K562 (cell line): ENCODE data around the gene CNOT11. TPM values are rescaled to one million over a fixed set of nuclear protein-coding genes. Genes with fewer than 3 reads are reported as not detected.

Source experiments
- ATAC-seq: fragments of 200-7000 bp; cut with Tn5 transposase; 3 replicates; pipeline ENCODE4 v1.9.1; 2020; ENCODE audit warnings: moderate library complexity
- BruUV-seq: library from RNA; stranded (reverse); fragments of 400-500 nt; replicated peaks from 2 replicates; lab custom pipeline; 2021; lab: Mats Ljungman, UMichigan
- CTCF ChIA-PET: fragments of 300-600 bp; formaldehyde crosslinking; extraction: SDS; loops from one replicate; lab custom pipeline; 2021; ENCODE audit warnings: low intra/inter-chr PET ratio; lab: Yijun Ruan, JAX
- POLR2A ChIA-PET: fragments of 300-600, 350-650 bp; sonication (Branson Sonifier 250); formaldehyde crosslinking; extraction: SDS; loops from one replicate; lab custom pipeline; 2021; ENCODE audit warnings: antibody characterized with exemption, inconsistent platforms; lab: Yijun Ruan, JAX
- DNase-seq, 4 experiments: peaks; one replicate each; pipeline versions ENCODE4 v3.0.0 to v3.0.0-alpha.2; 2011 to 2018; ENCODE audit warnings: low spot score in 3 of 4, mixed read lengths in 3 of 4; ENCODE audit errors: extremely low read depth in 1 of 4
- FAIRE-seq: peaks from 2 replicates; lab custom pipeline; 2011; peaks lifted over from hg19 to GRCh38; lab: Jason Lieb, UNC
- H2AFZ ChIP-seq: 2 replicates; pipeline ENCODE4 v1.6.0; 2011; ENCODE audit warnings: low read depth, low read length, control low read depth, inconsistent platforms
- H3K27ac ChIP-seq: fragments of 200-600 bp; 3 replicates; pipeline ENCODE4 v1.8.0; 2011; ENCODE audit warnings: low read depth, mild to moderate bottlenecking, control low read depth, inconsistent platforms, low read length, moderate library complexity, mixed read lengths; ENCODE audit errors: extremely low read depth
- H3K27me3 ChIP-seq, 2 experiments: fragments of 300-600 bp in 1 of 2; 2 replicates in 1 of 2; 3 replicates in 1 of 2; pipeline versions ENCODE4 v1.6.0 to v1.8.0; 2011; ENCODE audit warnings: inconsistent platforms in 2 of 2, low read length in 2 of 2, mild to moderate bottlenecking in 1 of 2, mixed read lengths in 1 of 2, moderate library complexity in 1 of 2; ENCODE audit not compliant: control insufficient read depth in 2 of 2, insufficient read depth in 2 of 2
- H3K36me3 ChIP-seq: fragments of 300-600 bp; 3 replicates; pipeline ENCODE4 v1.8.0; 2011; ENCODE audit warnings: mild to moderate bottlenecking, low read length, inconsistent platforms; ENCODE audit not compliant: control insufficient read depth, insufficient read depth
- H3K4me1 ChIP-seq, 2 experiments: fragments of 200-600 bp in 1 of 2; replicated peaks in 1 of 2; 2 replicates in 1 of 2; 3 replicates in 1 of 2; pipeline versions ENCODE4 v1.5.1 to v1.8.0; 2011; ENCODE audit warnings: inconsistent platforms in 2 of 2, low read length in 2 of 2, mild to moderate bottlenecking in 1 of 2, mixed read lengths in 1 of 2, moderate library complexity in 1 of 2; ENCODE audit not compliant: control insufficient read depth in 2 of 2, insufficient read depth in 2 of 2
- H3K4me2 ChIP-seq: 2 replicates; pipeline ENCODE4 v1.6.1; 2011; ENCODE audit warnings: low read length, control low read depth, inconsistent platforms, mixed read lengths; ENCODE audit not compliant: insufficient read depth
- H3K4me3 ChIP-seq: fragments of 200-600 bp; sonication (generic), shearing (Covaris generic); 2 replicates; pipeline ENCODE4 v1.5.1; 2016; ENCODE audit warnings: control low read depth, inconsistent platforms
- H3K79me2 ChIP-seq: fragments of 200-600 bp; 3 replicates; pipeline ENCODE4 v1.8.0; 2011; ENCODE audit warnings: low read length, inconsistent platforms; ENCODE audit not compliant: control insufficient read depth, insufficient read depth
- H3K9ac ChIP-seq, 2 experiments: 2 replicates each; pipeline versions ENCODE4 v1.6.0 to v1.6.1; 2011; ENCODE audit warnings: low read depth in 2 of 2, low read length in 2 of 2, control low read depth in 1 of 2, inconsistent platforms in 1 of 2, mild to moderate bottlenecking in 1 of 2, mixed read lengths in 1 of 2; ENCODE audit not compliant: insufficient read depth in 1 of 2
- H3K9me1 ChIP-seq: one replicate; pipeline ENCODE4 v1.6.0; 2011; ENCODE audit warnings: inconsistent platforms, mild to moderate bottlenecking, low read length, moderate library complexity; ENCODE audit not compliant: control insufficient read depth, insufficient read depth
- H3K9me3 ChIP-seq: replicated peaks from 2 replicates; pipeline ENCODE4 v1.5.1; 2011; ENCODE audit warnings: low read depth, low read length, inconsistent platforms; ENCODE audit not compliant: control insufficient read depth, insufficient read depth
- H4K20me1 ChIP-seq: replicated peaks from 2 replicates; pipeline ENCODE4 v1.6.1; 2011; ENCODE audit warnings: low read length, inconsistent platforms, mixed read lengths; ENCODE audit not compliant: control insufficient read depth, insufficient read depth
- DNMT1 ChIP-seq: fragments of 450-650 bp; IDR thresholded peaks from 2 replicates; pipeline ENCODE4 v1.6.1; 2016; ENCODE audit warnings: antibody characterized with exemption, mild to moderate bottlenecking
- ETV6 ChIP-seq, 3 experiments: fragments of 150-350 bp in 1 of 3; sonication (generic) in 1 of 3; formaldehyde crosslinking in 1 of 3; IDR thresholded peaks; 2 replicates each; pipeline versions ENCODE4 v1.6.1 to v1.8.0; 2014 to 2022; ENCODE audit warnings: borderline replicate concordance in 2 of 3, low read depth in 2 of 3, antibody characterized with exemption in 1 of 3, low read length in 1 of 3, mild to moderate bottlenecking in 1 of 3, missing genetic modification reagents in 1 of 3
- TAF1 ChIP-seq: IDR thresholded peaks from 2 replicates; pipeline ENCODE4 v1.6.1; 2011; ENCODE audit warnings: mild to moderate bottlenecking, low read length, moderate library complexity; ENCODE audit not compliant: insufficient read depth, control insufficient read depth, severe bottlenecking; ENCODE audit errors: extremely low read depth
- ZKSCAN1 ChIP-seq: fragments of 150-350 bp; IDR thresholded peaks from 2 replicates; pipeline ENCODE4 v1.6.1; 2016; ENCODE audit warnings: low read depth, low read length
- ZNF699 ChIP-seq: fragments of 250-450 bp; sonication (Bioruptor Pico); IDR thresholded peaks from 2 replicates; pipeline ENCODE4 v1.8.0; 2021; ENCODE audit warnings: mild to moderate bottlenecking, moderate library complexity; ENCODE audit not compliant: insufficient replicate concordance
- ZSCAN32 ChIP-seq: fragments of 450-650 bp; formaldehyde crosslinking; IDR thresholded peaks from 2 replicates; pipeline ENCODE4 v1.4.0; 2020; ENCODE audit warnings: mild to moderate bottlenecking, moderate library complexity
- WGBS: fragments of 100-300 bp; shearing (Covaris generic); methylation state at CpG from one replicate; pipeline ENCODE4 v1.1.6; 2016; ENCODE audit warnings: low coverage, mixed read lengths; ENCODE audit not compliant: insufficient coverage; ENCODE audit errors: missing lambda C conversion rate; 5-methylcytosine and 5-hydroxymethylcytosine counted together
- in situ Hi-C: fragments of 300-500 bp; cut with MboI; formaldehyde crosslinking; loops from 4 replicates; pipeline ENCODE4 v1.15.0; 2018; ENCODE audit warnings: inconsistent platforms, mixed read lengths
- intact Hi-C: fragments of 100-400 bp; cut with micrococcal nuclease; formaldehyde crosslinking; loops from 2 replicates; pipeline ENCODE4 v1.14.2; 2022
- polyA plus RNA-seq, 8 experiments: library from polyadenylated mRNA; depleted of rRNA in 4 of 8; stranded (reverse) in 5 of 8; unstranded in 3 of 8; fragments of >200 nt; fragmentation: Nextera tagmentation in 2 of 8; fragmentation: Illumina TruSeq in 1 of 8; extraction: Ambion mirVana in 2 of 8; extraction: Trizol in 1 of 8; gene quantifications; 2 replicates each; pipeline versions ENCODE4 v1.2.1 to v1.2.3, GENCODE V29; 2011 to 2014; ENCODE audit warnings: inconsistent platforms in 1 of 8, missing spikeins in 1 of 8
- total RNA-seq, 7 experiments: library from RNA; depleted of rRNA in 6 of 7; stranded (reverse); fragments of >200 nt in 6 of 7; fragmentation: Illumina TruSeq in 2 of 7; extraction: Trizol in 2 of 7; gene quantifications; 2 replicates each; pipeline versions ENCODE4 v1.2.1 to v1.2.3, GENCODE V29; 2011 to 2021; ENCODE audit warnings: low replicate concordance in 1 of 7
- TF ChIP-seq, protein P1 (sequence below): fragments of 250-450 bp; sonication (Bioruptor Pico); IDR thresholded peaks from 2 replicates; pipeline ENCODE4 v1.8.0; 2022; ENCODE audit warnings: inconsistent platforms
- TF ChIP-seq, protein P2 (sequence below), 2 experiments: IDR thresholded peaks; 2 replicates each; pipeline ENCODE4 v1.6.1; 2011; ENCODE audit warnings: borderline replicate concordance in 1 of 2, control low read depth in 1 of 2, low read depth in 1 of 2, low read length in 1 of 2, mild to moderate bottlenecking in 1 of 2, mixed read lengths in 1 of 2, moderate library complexity in 1 of 2; ENCODE audit not compliant: insufficient read depth in 1 of 2, insufficient read length in 1 of 2, poor library complexity in 1 of 2, severe bottlenecking in 1 of 2; ENCODE audit errors: extremely low read depth in 1 of 2

Gene CNOT11
- total and polyA plus RNA-seq, 9 of the 15 experiments (the other 6 are each of a cell fraction or from before 2014, with no cell fraction given): 12.7 to 163 (median 64.2) TPM

DNA sequence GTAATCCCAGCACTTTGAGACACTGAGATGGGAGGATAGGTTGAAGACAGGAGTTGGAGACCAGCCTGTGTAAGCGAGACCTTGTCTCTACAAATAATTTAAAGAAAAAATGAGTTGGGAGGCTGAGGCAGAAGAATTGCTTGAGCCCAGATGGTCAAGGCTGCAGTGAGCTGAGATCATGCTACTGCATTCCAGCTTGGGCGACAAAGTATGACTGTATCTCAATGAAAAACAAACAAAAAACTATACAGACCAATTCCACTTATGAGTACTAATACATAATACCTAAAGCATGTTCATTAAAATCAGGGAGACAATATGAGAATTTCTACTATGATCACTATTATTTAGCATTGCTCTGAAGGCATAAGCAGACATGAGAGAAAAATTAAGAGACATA, 43.2 kb downstream of the CNOT11 start:
- CTCF ChIA-PET: no interaction called here
- Histone ChIP-seq H3K27me3 (no peaks in the 10 kb centered on the region), H3K4me2 (no peak overlapping the region), H3K4me1 (no peaks in the 10 kb centered on the region; a peak in 1 of 5 replicates), H3K4me3 (no peak overlapping the region), H3K36me3 (peaks cover 49% of the 10 kb centered on the region), H3K9ac (no peak overlapping the region), H3K27ac (no peak overlapping the region), H3K9me1 (no peaks in the 10 kb centered on the region), H4K20me1 (peaks cover 9% of the 10 kb centered on the region; the same call in 1 of the 2 replicates), H2AFZ (no peak overlapping the region), H3K9me3 (no peaks in the 10 kb centered on the region), H3K79me2 (peaks cover 68% of the 10 kb centered on the region)
- in situ Hi-C loops (no loop called here), intact Hi-C loops (no loop called here)
- DNase-seq: no peak
- FAIRE-seq: no peak
- WGBS: 94% methylated on average over 2 of the region's 2 CpGs
- POLR2A ChIA-PET: interaction anchor here (0.8 kb wide), 1 partner anchor 9 kb away, joined by 3 read pairs; no protein-coding TSS in a partner anchor
- BruUV-seq: no TSS peak
- no peak for ATAC-seq
- TF ChIP-seq, protein P1, sequence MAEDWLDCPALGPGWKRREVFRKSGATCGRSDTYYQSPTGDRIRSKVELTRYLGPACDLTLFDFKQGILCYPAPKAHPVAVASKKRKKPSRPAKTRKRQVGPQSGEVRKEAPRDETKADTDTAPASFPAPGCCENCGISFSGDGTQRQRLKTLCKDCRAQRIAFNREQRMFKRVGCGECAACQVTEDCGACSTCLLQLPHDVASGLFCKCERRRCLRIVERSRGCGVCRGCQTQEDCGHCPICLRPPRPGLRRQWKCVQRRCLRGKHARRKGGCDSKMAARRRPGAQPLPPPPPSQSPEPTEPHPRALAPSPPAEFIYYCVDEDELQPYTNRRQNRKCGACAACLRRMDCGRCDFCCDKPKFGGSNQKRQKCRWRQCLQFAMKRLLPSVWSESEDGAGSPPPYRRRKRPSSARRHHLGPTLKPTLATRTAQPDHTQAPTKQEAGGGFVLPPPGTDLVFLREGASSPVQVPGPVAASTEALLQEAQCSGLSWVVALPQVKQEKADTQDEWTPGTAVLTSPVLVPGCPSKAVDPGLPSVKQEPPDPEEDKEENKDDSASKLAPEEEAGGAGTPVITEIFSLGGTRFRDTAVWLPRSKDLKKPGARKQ (CRISPR knock-in tag): no peak
- TF ChIP-seq ZNF699 (CRISPR knock-in tag) (no peak), ETV6 (IDR thresholded peaks at IDR 0.05; ENCODE audit: borderline replicate concordance in 1 of 2, low read depth in 2 of 2, low read length in 1 of 2) (no peak), ETV6 (CRISPR knock-in tag; IDR thresholded peaks at IDR 0.05; ENCODE audit: borderline replicate concordance) (no peak), ZSCAN32 (CRISPR knock-in tag) (no peak), TAF1 (no peak), DNMT1 (no peak), ZKSCAN1 (no peak)
- TF ChIP-seq, protein P2, sequence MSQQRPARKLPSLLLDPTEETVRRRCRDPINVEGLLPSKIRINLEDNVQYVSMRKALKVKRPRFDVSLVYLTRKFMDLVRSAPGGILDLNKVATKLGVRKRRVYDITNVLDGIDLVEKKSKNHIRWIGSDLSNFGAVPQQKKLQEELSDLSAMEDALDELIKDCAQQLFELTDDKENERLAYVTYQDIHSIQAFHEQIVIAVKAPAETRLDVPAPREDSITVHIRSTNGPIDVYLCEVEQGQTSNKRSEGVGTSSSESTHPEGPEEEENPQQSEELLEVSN (IDR thresholded peaks at IDR 0.05; ENCODE audit: borderline replicate concordance in 1 of 2, extremely low read depth in 1 of 2, insufficient read depth in 1 of 2, insufficient read length in 1 of 2, low read depth in 1 of 2, low read length in 1 of 2, poor library complexity in 1 of 2, severe bottlenecking in 1 of 2): no peak
